Suprapubic skin (tissue), 3 donors: ENCODE results near the gene RTEL1.

Experiments
- CTCF ChIP-seq, 2 donors: fragments of 200-600 bp in 1 of 2; fragments of 450-650 bp in 1 of 2; sonication (generic) in 1 of 2; IDR thresholded peaks; one replicate each; pipeline ENCODE4 v1.5.1; 2016 to 2019; ENCODE audit warnings: antibody characterized with exemption in 2 of 2, mild to moderate bottlenecking in 1 of 2, moderate library complexity in 1 of 2
- EP300 ChIP-seq: sonication (generic); formaldehyde crosslinking; IDR thresholded peaks from one replicate; pipeline ENCODE4 v1.6.1; 2017; ENCODE audit warnings: antibody characterized with exemption

DNA sequence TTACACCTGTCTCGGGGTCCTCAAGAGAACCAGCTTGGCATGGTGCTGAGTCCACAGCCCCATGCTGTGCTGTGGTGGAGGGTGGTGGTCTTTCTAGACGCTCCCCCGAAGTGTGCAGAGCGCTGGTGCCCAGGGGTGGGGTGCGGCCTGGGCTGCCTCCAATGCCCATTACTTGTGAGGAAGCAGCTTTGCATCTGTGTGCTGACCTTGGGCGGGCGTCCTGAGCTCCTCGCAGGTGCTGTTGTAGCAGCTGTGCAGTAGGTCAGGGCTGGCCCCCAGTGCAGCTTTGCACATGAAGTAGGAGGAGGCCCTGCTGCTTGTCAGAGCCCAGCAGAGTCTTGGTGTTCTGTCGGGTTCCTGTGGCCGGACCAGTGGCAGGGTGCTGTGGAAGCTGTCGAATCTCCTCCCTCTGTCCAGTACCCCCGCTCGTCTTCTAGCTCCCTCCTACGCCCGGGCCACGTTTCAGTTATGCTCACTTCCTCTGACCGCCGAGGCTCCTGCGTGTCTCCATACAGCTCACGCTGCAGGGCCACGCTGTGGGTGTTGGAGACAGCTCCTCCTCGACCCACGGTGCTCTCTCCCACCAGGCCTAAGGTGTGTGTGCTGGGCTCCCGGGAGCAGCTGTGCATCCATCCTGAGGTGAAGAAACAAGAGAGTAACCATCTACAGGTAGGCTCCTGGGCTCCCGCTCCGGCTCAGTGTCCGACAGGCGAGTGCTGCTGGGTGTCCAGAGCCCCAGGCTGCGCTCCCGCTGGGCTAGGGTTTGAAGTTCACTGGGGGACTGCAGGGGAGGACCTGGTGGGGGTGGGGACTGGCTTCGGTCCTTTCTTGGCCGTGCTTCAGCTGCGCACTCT is 4.1 kb downstream of the RTEL1 start:
- no peak for TF ChIP-seq EP300
- TF ChIP-seq CTCF (IDR thresholded peaks at IDR 0.05), result no peak
